CD4-positive, CD25-positive, alpha-beta regulatory T cell (primary cell): Measurements from ENCODE around the gene RGPD3. TPM values are rescaled to one million over a fixed set of nuclear protein-coding genes. Genes with fewer than 3 reads are reported as not detected.
"Not testable (repeated sequence)": the region's sequence is repeated elsewhere in the genome, so short reads cannot be mapped to it uniquely, and the experiment has no call there.

ENCODE experiments used
- ATAC-seq, 2 donors: fragments of 150-1000 bp; cut with Tn5 transposase; one replicate each; pipeline ENCODE4 v1.10.0; 2021; ENCODE audit warnings: low read depth in 2 of 2, moderate number of reproducible peaks in 2 of 2, moderate library complexity in 1 of 2
- DNase-seq, 3 donors: peaks; one replicate each; pipeline versions ENCODE4 v3.0.0 to v3.0.0-alpha.2; 2012 to 2022; ENCODE audit warnings: mixed read lengths in 1 of 3
- H3K27ac ChIP-seq: one replicate; pipeline ENCODE4 v1.7.0; 2013; ENCODE audit warnings: mild to moderate bottlenecking, low read length; ENCODE audit not compliant: insufficient read depth, poor library complexity, severe bottlenecking
- H3K27me3 ChIP-seq: one replicate; pipeline ENCODE4 v1.7.0; 2013; ENCODE audit warnings: low read length; ENCODE audit not compliant: control insufficient read depth, insufficient read depth
- H3K36me3 ChIP-seq: one replicate; pipeline ENCODE4 v1.7.0; 2013; ENCODE audit warnings: mild to moderate bottlenecking, low read length, moderate library complexity; ENCODE audit not compliant: control insufficient read depth, insufficient read depth
- H3K4me1 ChIP-seq: 2 replicates; pipeline ENCODE4 v1.7.0; 2013; ENCODE audit warnings: mild to moderate bottlenecking, low read length; ENCODE audit not compliant: insufficient read depth, control insufficient read depth, poor library complexity, severe bottlenecking
- H3K4me3 ChIP-seq: one replicate; pipeline ENCODE4 v1.7.0; 2013; ENCODE audit warnings: low read depth, mild to moderate bottlenecking, low read length, moderate library complexity
- H3K9me3 ChIP-seq, 2 experiments: 1 replicate in 1 of 2; 2 replicates in 1 of 2; pipeline ENCODE4 v1.7.0; 2013; ENCODE audit warnings: low read length in 2 of 2, mild to moderate bottlenecking in 1 of 2, moderate library complexity in 1 of 2; ENCODE audit not compliant: control insufficient read depth in 2 of 2
- H3K27ac Mint-ChIP-seq, 3 donors: one replicate each; pipeline ENCODE4 v1.8.0; 2020 to 2022; ENCODE audit warnings: mild to moderate bottlenecking in 3 of 3, mixed read lengths in 3 of 3, moderate library complexity in 2 of 3
- H3K27me3 Mint-ChIP-seq: one replicate; pipeline ENCODE4 v1.8.0; 2022; ENCODE audit warnings: mild to moderate bottlenecking, mixed read lengths
- H3K36me3 Mint-ChIP-seq: one replicate; pipeline ENCODE4 v1.8.0; 2020; ENCODE audit warnings: mixed read lengths
- H3K4me1 Mint-ChIP-seq, 4 donors: one replicate each; pipeline ENCODE4 v1.8.0; 2020 to 2022; ENCODE audit warnings: mixed read lengths in 4 of 4, mild to moderate bottlenecking in 1 of 4
- H3K4me3 Mint-ChIP-seq, 4 donors: one replicate each; pipeline ENCODE4 v1.8.0; 2020 to 2022; ENCODE audit warnings: mild to moderate bottlenecking in 4 of 4, mixed read lengths in 4 of 4, moderate library complexity in 3 of 4
- H3K9me3 Mint-ChIP-seq, 7 donors: one replicate each; pipeline ENCODE4 v1.8.0; 2020 to 2022; ENCODE audit warnings: mixed read lengths in 7 of 7, mild to moderate bottlenecking in 3 of 7, moderate library complexity in 2 of 7
- polyA plus RNA-seq, 4 donors: library from polyadenylated mRNA; unstranded; fragments of 300-500 nt; fragmentation: Illumina TruSeq; gene quantifications; one replicate each; pipeline ENCODE4 v1.2.3, GENCODE V29; 2021
- total RNA-seq: library from RNA; stranded (reverse); gene quantifications from one replicate; pipeline ENCODE4 v1.2.3, GENCODE V29; 2022

Gene RGPD3
- total and polyA plus RNA-seq, 5 donors from 2014 or later = 0.07 to 0.44 (median 0.20) TPM; not detected in 1

GRCh38 chr2:106510791-106511190 lies 42.6 kb upstream of the RGPD3 start:
- peaks cover 0 to 16% (median 0%) of the 10 kb centered on the region in 4 donors for H3K4me1 Mint-ChIP-seq
- H3K27ac ChIP-seq, H3K36me3 Mint-ChIP-seq, H3K36me3 ChIP-seq, H3K27me3 ChIP-seq, H3K4me3 Mint-ChIP-seq, DNase-seq, H3K4me1 ChIP-seq, ATAC-seq, H3K27me3 Mint-ChIP-seq, H3K27ac Mint-ChIP-seq, H3K4me3 ChIP-seq, H3K9me3 ChIP-seq, H3K9me3 Mint-ChIP-seq: not testable (repeated sequence)

- H3K4me1 Mint-ChIP-seq = peaks cover 0 to 16% (median 0%) of the 10 kb centered on the region in 4 donors
- ATAC-seq, H3K27me3 ChIP-seq, H3K9me3 ChIP-seq, H3K27ac ChIP-seq, H3K4me1 ChIP-seq, H3K27ac Mint-ChIP-seq, H3K36me3 ChIP-seq, H3K9me3 Mint-ChIP-seq, H3K27me3 Mint-ChIP-seq, H3K36me3 Mint-ChIP-seq, H3K4me3 ChIP-seq, H3K4me3 Mint-ChIP-seq, DNase-seq: not testable (repeated sequence)
Measured at GRCh38 chr2:106509374-106509770, 41.2 kb upstream of the RGPD3 start.

- peaks cover 0 to 16% (median 0%) of the 10 kb centered on the region in 4 donors for H3K4me1 Mint-ChIP-seq
- H3K4me3 ChIP-seq, H3K4me3 Mint-ChIP-seq, H3K27ac ChIP-seq, H3K9me3 ChIP-seq, ATAC-seq, H3K36me3 Mint-ChIP-seq, H3K27ac Mint-ChIP-seq, H3K27me3 Mint-ChIP-seq, H3K36me3 ChIP-seq, H3K27me3 ChIP-seq, H3K9me3 Mint-ChIP-seq, DNase-seq, H3K4me1 ChIP-seq: not testable (repeated sequence)
Measured at GRCh38 chr2:106508660-106509373, 40.6 kb upstream of the RGPD3 start.

- H3K4me3 Mint-ChIP-seq, H3K9me3 ChIP-seq, ATAC-seq, H3K27ac ChIP-seq, H3K27me3 ChIP-seq, H3K36me3 Mint-ChIP-seq, H3K9me3 Mint-ChIP-seq, H3K4me3 ChIP-seq, H3K36me3 ChIP-seq, H3K27ac Mint-ChIP-seq, H3K27me3 Mint-ChIP-seq, H3K4me1 Mint-ChIP-seq, H3K4me1 ChIP-seq: not testable (repeated sequence)
- DNase-seq = peak in 1 of 3 donors; percentile 11
Measured at GRCh38 chr2:106506002-106506687, 37.9 kb upstream of the RGPD3 start.

- H3K36me3 Mint-ChIP-seq, H3K27me3 Mint-ChIP-seq, H3K36me3 ChIP-seq, H3K4me3 ChIP-seq, H3K4me1 Mint-ChIP-seq, H3K4me1 ChIP-seq, DNase-seq, H3K27ac Mint-ChIP-seq, H3K9me3 Mint-ChIP-seq, H3K9me3 ChIP-seq, ATAC-seq, H3K27me3 ChIP-seq, H3K27ac ChIP-seq, H3K4me3 Mint-ChIP-seq: not testable (repeated sequence)
Measured at GRCh38 chr2:106504787-106505186, 36.6 kb upstream of the RGPD3 start.

- ATAC-seq, H3K27ac ChIP-seq, H3K4me3 Mint-ChIP-seq, H3K27me3 Mint-ChIP-seq, H3K36me3 ChIP-seq, H3K4me1 ChIP-seq, DNase-seq, H3K4me1 Mint-ChIP-seq, H3K27ac Mint-ChIP-seq, H3K9me3 ChIP-seq, H3K9me3 Mint-ChIP-seq, H3K27me3 ChIP-seq, H3K36me3 Mint-ChIP-seq, H3K4me3 ChIP-seq: not testable (repeated sequence)
Measured at GRCh38 chr2:106504192-106504591, 36.0 kb upstream of the RGPD3 start.

GRCh38 chr2:106502351-106502750 lies 34.1 kb upstream of the RGPD3 start:
- not testable (repeated sequence) for H3K4me1 ChIP-seq, H3K4me3 ChIP-seq, DNase-seq, H3K36me3 Mint-ChIP-seq, H3K9me3 ChIP-seq, H3K27ac ChIP-seq, H3K27ac Mint-ChIP-seq, H3K9me3 Mint-ChIP-seq, H3K36me3 ChIP-seq, H3K4me1 Mint-ChIP-seq, H3K4me3 Mint-ChIP-seq, H3K27me3 ChIP-seq, H3K27me3 Mint-ChIP-seq, ATAC-seq

- not testable (repeated sequence) for H3K27me3 Mint-ChIP-seq, H3K36me3 ChIP-seq, H3K27ac ChIP-seq, H3K9me3 ChIP-seq, H3K27me3 ChIP-seq, H3K4me1 ChIP-seq, ATAC-seq, H3K4me1 Mint-ChIP-seq, H3K4me3 ChIP-seq, H3K4me3 Mint-ChIP-seq, H3K27ac Mint-ChIP-seq, H3K36me3 Mint-ChIP-seq, DNase-seq, H3K9me3 Mint-ChIP-seq
Measured at GRCh38 chr2:106500350-106500749, 32.1 kb upstream of the RGPD3 start.
